Mesenteric fat pad (tissue), 1 donor: Measurements from ENCODE around the gene TYRP1. TPM values are rescaled to one million over a fixed set of nuclear protein-coding genes. Genes with fewer than 3 reads are reported as not detected.
"Not testable (repeated sequence)": the region's sequence is repeated elsewhere in the genome, so short reads cannot be mapped to it uniquely, and the experiment has no call there.

Experiments
- DNase-seq: peaks from one replicate; pipeline ENCODE4 v3.0.0-alpha.2; 2020; ENCODE audit warnings: low spot score
- long read RNA-seq: library from polyadenylated mRNA; unstranded; transcript quantifications from one replicate; pipeline ENCODE4 v2.0.0, GENCODE V29; 2020
- total RNA-seq: library from RNA; stranded (reverse); fragmentation: NEBNext Ultra II Directional; extraction: Animal tissue kit (Norgen Biotek cat#: 25700); gene quantifications from one replicate; pipeline ENCODE4 v1.2.1, GENCODE V29; 2021
- donor health status: DM: yes; HTN: yes; CAD: no.

Gene TYRP1, protein sequence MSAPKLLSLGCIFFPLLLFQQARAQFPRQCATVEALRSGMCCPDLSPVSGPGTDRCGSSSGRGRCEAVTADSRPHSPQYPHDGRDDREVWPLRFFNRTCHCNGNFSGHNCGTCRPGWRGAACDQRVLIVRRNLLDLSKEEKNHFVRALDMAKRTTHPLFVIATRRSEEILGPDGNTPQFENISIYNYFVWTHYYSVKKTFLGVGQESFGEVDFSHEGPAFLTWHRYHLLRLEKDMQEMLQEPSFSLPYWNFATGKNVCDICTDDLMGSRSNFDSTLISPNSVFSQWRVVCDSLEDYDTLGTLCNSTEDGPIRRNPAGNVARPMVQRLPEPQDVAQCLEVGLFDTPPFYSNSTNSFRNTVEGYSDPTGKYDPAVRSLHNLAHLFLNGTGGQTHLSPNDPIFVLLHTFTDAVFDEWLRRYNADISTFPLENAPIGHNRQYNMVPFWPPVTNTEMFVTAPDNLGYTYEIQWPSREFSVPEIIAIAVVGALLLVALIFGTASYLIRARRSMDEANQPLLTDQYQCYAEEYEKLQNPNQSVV
- total RNA-seq: not detected
- long read RNA-seq: 0 reads

DNA sequence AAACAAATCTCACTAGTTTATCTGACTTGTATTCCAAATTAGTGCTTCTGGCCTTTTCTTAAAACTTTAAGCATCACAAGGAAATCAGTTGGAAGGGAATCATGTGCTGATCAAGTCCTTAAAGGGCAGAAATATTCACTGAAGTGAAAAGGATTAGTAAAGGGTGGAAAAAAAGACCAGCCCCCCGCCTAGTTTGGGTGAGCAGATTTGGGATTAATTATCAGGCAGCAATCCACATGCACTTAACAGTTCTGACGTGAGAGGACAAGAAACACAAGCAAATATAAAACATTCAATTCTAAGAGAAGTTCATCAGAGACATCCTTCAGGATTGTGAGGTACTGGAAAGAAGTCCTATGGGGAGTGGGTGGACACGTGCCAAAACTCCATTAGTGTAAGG, at the start of gene TYRP1:
Gene TYRP1, plus strand, starts transcription at position 245 of the 400 bp plus-strand sequence. CDS start 612 bp downstream, outside the sequence.
- DNase-seq: no peak

- no peak for DNase-seq
Measured at GRCh38 chr9:12643686-12644085, 49.5 kb upstream of the TYRP1 start.

DNA sequence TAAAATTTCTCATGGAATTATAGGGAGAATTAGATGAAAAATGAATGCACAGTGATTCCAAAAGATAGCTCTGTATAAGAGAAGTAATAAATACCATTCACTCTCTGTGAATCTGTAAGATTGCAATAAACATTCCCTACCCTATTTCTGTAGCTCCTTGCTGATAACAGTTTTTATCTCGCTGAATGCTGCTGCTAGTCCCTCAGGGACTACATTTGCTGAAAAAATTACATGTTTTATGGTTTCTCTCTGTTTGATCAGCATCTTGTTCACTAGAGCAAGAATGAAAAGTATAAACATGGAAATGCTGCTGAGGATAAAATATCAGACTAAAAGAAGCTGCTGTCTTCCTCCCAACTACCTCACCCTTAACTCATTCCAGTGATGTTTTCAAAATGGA, 44.3 kb upstream of the TYRP1 start:
- no peak for DNase-seq

DNA sequence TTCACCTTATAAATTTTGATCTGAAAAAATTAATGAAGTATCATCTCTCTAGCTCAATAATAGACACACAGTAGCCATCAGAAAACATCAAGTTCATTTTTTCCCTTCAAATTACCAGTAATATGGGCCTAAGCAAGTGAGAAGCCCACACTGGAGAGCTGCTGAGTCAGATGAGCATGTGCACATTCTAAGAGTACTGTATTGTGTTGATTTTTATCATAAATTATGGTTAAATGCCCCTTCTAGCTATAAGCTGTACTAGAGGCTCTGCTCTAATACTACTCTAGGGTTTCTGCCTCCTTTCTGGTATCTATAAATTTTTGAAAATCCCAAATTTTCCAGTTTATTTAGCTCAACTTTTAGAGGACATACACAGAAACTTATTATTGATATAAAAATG, 42.1 kb upstream of the TYRP1 start:
- DNase-seq: no peak

DNA sequence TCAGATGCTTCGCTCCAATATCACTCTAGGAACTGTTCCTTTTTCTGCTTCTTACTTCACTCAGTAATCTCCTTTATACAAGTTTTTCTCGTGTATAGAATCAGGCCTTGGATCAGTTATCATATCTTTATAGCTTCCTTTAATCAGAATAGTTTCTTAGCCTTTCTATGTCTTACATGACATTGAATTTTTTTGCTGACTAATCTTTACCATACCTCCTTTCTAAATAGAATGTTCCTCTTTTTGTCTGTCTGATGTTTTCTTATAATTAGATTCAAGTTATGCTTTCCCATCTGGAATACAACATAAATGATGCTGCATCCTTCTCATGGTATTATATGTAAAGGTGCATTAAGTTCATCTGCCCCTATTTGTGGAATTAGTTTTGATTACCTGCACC, 40.2 kb upstream of the TYRP1 start:
- DNase-seq: no peak

DNA sequence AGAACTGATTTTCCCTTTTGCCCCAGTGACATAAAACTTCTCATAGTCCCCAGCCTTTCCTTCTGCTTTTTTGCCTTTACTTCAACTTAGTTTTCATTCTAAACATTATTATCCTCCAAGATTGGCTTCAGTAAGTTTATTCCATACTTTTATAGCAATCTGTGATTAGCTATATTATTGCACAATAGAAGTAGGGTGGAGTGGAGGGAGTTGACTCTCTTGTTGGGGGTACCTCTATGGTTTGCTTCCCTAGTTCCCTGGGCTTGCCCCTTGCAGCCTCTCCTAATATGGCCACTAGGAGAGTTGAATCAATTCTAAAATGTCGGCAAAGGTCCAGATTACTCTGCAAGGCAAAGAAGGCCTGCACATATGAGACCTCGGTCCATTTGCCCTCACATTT, 36.4 kb upstream of the TYRP1 start:
- DNase-seq: no peak

DNA sequence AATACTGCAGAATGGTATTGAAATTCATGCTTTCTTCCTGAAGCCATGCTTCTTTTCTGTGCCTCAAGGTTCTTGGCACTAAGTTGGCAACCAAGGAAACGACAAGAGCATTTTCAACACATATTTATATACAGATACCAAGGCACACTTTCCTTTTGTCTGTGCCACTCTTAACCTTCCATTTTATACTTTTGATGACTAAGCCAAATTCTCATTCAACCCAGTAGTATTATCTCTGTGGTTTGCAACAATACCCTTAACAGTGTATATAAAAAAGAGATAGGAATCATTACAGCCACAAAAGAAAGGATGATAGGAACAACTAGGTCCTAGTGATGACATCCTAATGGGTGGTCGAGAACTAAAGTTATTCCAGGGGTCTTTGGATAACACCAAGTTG, 36.0 kb upstream of the TYRP1 start:
- no peak for DNase-seq

DNA sequence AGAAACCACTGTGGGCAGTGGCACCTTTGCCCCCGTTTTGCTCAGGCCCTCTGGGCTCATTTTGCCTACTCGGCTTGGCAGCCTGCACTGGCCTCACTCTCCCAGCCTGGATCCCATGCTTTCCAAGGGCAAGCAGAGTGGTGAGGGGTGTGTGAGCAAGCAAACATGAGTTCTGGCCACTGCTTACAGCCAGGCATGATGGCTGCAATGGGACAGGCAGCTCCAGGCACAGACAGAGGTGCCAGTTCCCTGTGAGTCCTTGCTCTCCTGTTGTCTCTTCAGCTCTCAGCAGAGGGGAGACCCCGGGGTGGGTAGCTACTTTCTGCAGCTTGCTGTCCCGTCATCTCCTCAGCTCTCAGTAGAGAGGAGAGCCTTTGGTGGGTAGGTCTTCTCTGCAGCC, 35.2 kb upstream of the TYRP1 start:
- DNase-seq: no peak

DNA sequence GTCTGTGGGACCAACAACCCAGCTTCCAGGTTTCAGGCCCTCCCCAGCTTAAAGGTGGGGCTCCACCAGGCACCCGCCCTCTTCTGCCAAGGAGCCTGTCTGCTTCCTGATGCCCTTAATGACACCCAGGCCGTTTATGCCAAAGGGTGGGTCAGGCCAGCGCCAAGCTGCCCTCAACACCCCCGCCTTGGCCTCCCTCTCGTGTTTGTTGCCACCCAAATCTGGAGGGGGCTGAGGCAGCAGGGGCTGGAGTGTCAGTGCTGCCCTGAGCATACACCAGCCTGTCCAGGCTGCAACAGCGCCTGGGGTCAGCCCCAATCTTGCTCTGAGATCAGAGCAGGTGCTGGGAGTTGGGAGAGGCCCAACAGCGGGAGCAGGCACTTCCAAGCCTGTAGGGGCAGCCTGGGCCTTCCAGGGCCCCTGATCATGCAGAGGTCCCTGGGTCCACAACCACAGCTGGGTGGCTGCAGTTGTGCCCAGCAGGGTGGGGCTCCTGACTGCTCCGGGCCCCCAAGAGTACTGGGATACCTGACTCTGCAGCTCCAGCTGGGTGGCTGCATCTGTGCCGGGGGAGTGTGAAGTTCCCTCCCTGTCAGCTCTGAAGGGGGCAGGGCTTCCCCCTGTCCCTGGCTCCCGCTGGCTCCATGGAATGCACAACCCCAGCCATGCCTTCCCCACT, 34.5 kb upstream of the TYRP1 start:
- no peak for DNase-seq

- no peak for DNase-seq
Measured at GRCh38 chr9:12659220-12659619, 34.0 kb upstream of the TYRP1 start.

GRCh38 chr9:12666813-12667212, 26.4 kb upstream of the TYRP1 start:
- no peak for DNase-seq

DNA sequence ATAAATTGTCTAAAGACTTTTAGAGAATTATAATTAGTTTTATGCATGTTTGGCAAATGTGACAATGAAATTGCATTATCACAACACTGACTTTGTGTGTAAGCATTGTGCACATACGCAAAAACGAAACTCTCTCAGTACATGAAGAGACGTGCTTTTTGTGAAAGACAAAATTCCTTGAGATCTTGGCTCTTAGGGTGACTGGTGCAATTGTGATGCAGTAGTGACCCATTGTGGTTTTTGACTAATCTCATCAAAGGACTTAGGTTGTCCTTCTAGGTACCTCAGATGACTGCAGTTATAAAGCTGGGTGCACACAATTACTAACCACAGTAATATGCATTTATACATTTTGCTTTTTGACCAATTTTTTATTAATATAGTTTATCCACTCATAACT, 25.3 kb upstream of the TYRP1 start:
- DNase-seq: no peak

DNA sequence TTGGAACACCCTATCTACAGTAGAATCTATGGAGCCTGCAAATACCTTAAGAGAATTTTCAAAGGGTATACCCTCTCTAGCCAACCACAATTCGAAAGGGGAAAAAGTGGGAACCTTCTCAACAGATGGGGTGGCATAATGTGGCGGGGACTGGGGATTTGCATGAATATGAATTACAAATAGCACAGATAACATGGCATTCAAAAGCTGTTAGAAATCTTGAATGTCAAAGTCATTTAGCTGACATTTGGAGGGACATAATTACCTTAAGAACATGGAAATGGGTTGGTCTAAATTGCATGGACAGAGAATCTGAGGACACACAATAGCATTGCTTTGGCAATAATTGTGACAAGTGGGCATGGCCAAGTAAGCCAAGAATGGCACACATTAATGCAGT, 23.2 kb upstream of the TYRP1 start:
- DNase-seq: no peak

DNA sequence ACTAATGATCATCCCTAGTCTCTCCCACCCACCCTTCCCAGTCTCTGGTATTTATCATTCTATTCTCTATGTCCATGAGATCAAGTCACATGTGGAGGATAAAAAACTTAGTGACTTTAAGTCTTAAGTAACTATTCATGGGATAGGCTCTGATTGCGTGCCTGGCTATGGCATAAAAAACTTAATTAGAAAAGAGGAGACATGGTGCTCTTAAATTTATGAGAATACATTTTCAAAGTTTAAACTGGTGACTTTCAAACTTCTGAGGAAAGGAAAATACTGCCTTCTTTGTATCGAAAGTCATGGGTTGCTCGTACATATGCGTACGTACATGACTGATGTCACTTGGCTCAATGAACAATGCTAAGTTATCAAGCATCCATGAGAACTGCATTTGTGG, 18.2 kb upstream of the TYRP1 start:
- no peak for DNase-seq

GRCh38 chr9:12677462-12678126, 15.6 kb upstream of the TYRP1 start:
- not testable (repeated sequence) for DNase-seq

- no peak for DNase-seq
Measured at GRCh38 chr9:12680341-12680740, 12.8 kb upstream of the TYRP1 start.

DNA sequence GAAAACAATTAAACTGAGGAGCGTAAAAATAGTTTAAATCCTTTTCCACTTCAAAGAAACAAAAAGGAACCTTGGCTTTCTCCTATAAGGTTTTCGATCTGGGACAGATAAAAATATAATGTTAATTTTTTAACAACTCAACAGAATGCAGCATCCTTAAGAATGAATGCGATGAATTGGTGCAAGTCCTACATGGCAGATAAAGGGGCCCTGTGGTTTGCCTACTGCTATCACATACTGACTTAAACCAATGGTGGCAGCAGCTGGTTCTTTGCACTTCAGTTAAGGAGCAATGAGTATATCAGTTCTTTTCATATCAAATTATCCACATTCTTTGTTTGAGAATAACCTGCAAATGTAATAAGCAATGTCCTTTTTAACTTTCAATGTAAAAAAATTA, 12.4 kb upstream of the TYRP1 start:
- no peak for DNase-seq

- DNase-seq: no peak
Measured at GRCh38 chr9:12681620-12682019, 11.6 kb upstream of the TYRP1 start.

DNA sequence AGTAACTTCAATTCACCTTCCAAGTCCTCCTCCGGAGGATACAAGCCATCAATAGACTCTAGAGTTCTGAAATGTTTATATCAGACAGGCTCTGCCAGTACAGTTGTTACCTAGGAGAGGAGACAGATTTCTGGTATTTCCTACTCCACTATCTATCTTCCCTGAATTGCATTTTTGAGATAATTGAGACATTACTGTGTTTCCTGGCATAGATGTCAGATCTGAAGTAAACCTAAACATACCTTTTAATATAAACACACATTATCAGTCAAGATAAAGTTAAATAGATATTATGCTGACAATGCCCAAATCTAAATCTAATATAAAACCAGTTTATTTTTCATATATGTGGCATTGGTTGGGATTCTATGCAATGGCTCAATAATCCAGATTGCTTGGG, 8.2 kb upstream of the TYRP1 start:
- DNase-seq: no peak

DNA sequence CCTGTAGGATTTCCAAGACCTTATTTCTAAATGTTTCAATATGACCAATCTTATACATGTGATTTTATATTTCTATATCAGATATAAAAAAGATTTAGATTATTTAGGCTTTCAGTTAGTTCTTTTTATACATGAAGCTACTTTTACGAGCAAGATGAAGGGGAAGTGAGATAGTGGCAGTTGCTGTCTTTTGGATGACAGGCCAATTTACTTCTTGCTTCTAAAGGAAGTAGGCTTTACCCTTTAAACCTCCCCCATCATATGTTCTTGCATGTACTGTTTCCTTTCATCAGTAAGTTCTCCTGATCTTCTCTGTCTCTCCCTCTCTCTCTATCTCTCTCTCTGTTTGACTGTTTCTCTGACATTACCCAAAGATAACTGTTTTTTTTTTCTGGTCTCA, 4.0 kb upstream of the TYRP1 start:
- DNase-seq: no peak

DNA sequence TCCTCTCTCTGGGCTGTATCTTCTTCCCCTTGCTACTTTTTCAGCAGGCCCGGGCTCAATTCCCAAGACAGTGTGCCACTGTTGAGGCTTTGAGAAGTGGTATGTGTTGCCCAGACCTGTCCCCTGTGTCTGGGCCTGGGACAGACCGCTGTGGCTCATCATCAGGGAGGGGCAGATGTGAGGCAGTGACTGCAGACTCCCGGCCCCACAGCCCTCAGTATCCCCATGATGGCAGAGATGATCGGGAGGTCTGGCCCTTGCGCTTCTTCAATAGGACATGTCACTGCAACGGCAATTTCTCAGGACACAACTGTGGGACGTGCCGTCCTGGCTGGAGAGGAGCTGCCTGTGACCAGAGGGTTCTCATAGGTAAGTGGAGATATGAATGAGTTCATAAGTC, 828 bp downstream of the TYRP1 start:
- DNase-seq: no peak

DNA sequence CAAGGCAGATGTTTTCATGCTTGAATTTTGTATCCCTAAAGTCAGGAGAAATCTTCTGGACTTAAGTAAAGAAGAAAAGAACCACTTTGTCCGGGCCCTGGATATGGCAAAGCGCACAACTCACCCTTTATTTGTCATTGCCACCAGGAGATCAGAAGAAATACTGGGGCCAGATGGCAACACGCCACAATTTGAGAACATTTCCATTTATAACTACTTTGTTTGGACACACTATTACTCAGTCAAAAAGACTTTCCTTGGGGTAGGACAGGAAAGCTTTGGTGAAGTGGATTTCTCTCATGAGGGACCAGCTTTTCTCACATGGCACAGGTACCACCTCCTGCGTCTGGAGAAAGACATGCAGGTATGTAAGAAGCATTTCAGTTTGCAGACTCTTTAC, 2.3 kb downstream of the TYRP1 start:
- no peak for DNase-seq
